Smooth muscle cell (in vitro differentiated cells): ENCODE measurements around the gene NELFA. TPM values are rescaled to one million over a fixed set of nuclear protein-coding genes. Genes with fewer than 3 reads are reported as not detected.

Experiments
- DNase-seq: peaks from one replicate; lab custom pipeline; 2025; ENCODE audit not compliant: unreplicated experiment; lab: John Stamatoyannopoulos, UW
- H2AFZ ChIP-seq: fragments of 200-600 bp; sonication (generic); 2 replicates; pipeline ENCODE4 v1.6.0; 2016; ENCODE audit warnings: antibody characterized with exemption, low read depth, mild to moderate bottlenecking
- H3F3A ChIP-seq: fragments of 200-600 bp; sonication (generic); 2 replicates; pipeline ENCODE4 v1.6.0; 2017; ENCODE audit warnings: antibody characterized with exemption, low read depth
- H3K27ac ChIP-seq: fragments of 200-600 bp; sonication (generic); 2 replicates; pipeline ENCODE4 v1.5.1; 2016; ENCODE audit warnings: low read depth, mild to moderate bottlenecking
- H3K27me3 ChIP-seq: fragments of 200-600 bp; sonication (generic); 2 replicates; pipeline ENCODE4 v1.6.1; 2016; ENCODE audit warnings: low read depth, mild to moderate bottlenecking
- H3K36me3 ChIP-seq: fragments of 200-600 bp; sonication (generic); 2 replicates; pipeline ENCODE4 v1.5.1; 2016; ENCODE audit warnings: low read depth
- H3K4me1 ChIP-seq: fragments of 200-600 bp; sonication (generic); 2 replicates; pipeline ENCODE4 v1.5.1; 2016; ENCODE audit warnings: low read depth
- H3K4me2 ChIP-seq: fragments of 200-600 bp; sonication (generic); 2 replicates; pipeline ENCODE4 v1.6.0; 2016; ENCODE audit warnings: mild to moderate bottlenecking
- H3K4me3 ChIP-seq: fragments of 200-600 bp; sonication (generic); 2 replicates; pipeline ENCODE4 v1.5.1; 2016; ENCODE audit warnings: mild to moderate bottlenecking
- H3K79me2 ChIP-seq: fragments of 200-600 bp; sonication (generic); 2 replicates; pipeline ENCODE4 v1.6.0; 2016; ENCODE audit warnings: low read depth, mild to moderate bottlenecking
- H3K9ac ChIP-seq: fragments of 200-600 bp; sonication (generic); 2 replicates; pipeline ENCODE4 v1.6.0; 2016; ENCODE audit warnings: low read depth
- H3K9me3 ChIP-seq: fragments of 200-600 bp; sonication (generic); replicated peaks from 2 replicates; pipeline ENCODE4 v1.5.1; 2016; ENCODE audit warnings: low read depth
- H4K20me1 ChIP-seq: fragments of 200-600 bp; sonication (generic); 2 replicates; pipeline ENCODE4 v1.6.0; 2016; ENCODE audit warnings: low read depth
- WGBS: methylation state at CpG from one replicate; pipeline ENCODE4 v1.1.7; 2016; ENCODE audit warnings: low lambda C conversion rate; 5-methylcytosine and 5-hydroxymethylcytosine counted together
- polyA plus RNA-seq: library from polyadenylated mRNA; unstranded; fragments of >200 nt; fragmentation: Nextera tagmentation; extraction: Ambion mirVana; gene quantifications from 2 replicates; pipeline ENCODE4 v1.2.1, GENCODE V29; 2016
- total RNA-seq: library from RNA; depleted of rRNA; stranded (reverse); fragments of >200 nt; gene quantifications from 2 replicates; pipeline ENCODE4 v1.2.3, GENCODE V29; 2014
- TF ChIP-seq, protein P1 (sequence below): fragments of 200-600 bp; sonication (generic); IDR thresholded peaks from 2 replicates; pipeline ENCODE4 v1.5.1; 2017; ENCODE audit warnings: borderline replicate concordance, mild to moderate bottlenecking, antibody characterized with exemption; ENCODE audit not compliant: insufficient read depth, poor library complexity, severe bottlenecking

Gene NELFA
- total and polyA plus RNA-seq, 2 experiments from 2014 or later, result 16.3 to 33.7 TPM

DNA sequence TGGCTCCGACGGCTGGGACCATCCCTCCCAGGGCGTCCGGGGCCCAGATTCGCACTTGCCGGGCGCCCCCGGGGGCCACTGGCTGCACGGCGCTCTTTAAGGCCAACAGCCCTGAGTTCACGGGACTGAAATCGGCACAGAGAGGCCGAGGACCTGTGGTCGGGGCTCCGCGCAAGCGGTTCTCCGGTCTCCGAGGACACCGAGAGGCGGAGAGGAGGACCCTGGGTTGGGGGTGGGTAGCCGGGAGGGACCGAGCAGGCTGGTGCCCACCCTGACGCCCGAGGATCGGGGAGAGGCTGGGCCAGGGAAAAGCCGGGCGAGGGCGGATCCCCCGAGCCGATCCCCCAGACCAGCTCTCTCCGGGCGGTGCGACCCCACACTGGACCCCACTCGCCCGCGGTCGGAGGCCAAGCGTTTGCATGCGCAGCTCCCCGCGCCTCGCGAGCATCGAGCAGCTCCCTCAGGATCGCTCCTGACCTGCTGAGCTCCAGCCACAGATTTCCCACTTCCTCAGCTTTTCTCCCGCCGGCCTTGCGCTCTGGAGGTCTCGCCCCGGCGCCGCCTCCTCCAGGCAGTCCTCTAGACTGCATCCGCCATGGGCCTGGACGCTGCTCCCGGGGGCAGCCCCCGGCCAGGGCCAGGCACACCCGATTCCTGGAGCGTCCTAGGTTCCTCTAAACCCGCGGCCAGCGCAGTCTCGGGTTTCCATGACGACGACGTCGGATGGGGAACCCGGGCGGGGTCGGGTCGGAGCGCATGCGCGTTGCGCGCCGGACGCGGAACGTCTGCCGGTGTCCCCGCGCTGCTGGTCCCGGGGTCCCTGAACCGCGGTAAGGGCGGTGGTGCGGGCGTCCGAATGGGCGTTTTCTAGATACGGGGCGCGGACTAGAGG is 32.7 kb upstream of the NELFA start:
- peak overlapping the region; percentile 86 for H3K4me2 ChIP-seq
- H3K9ac ChIP-seq, result no peak overlapping the region
- no peaks in the 10 kb centered on the region for H3F3A ChIP-seq
- peaks cover 9% of the 10 kb centered on the region for H4K20me1 ChIP-seq
- no peaks in the 10 kb centered on the region for H3K36me3 ChIP-seq
- no peak overlapping the region for H3K27ac ChIP-seq
- H3K9me3 ChIP-seq, result no peaks in the 10 kb centered on the region
- H3K4me3 ChIP-seq, result peak overlapping the region; percentile 91
- H3K4me1 ChIP-seq, result peaks cover 6% of the 10 kb centered on the region
- H3K27me3 ChIP-seq, result peaks cover 29% of the 10 kb centered on the region
- TF ChIP-seq, protein P1, sequence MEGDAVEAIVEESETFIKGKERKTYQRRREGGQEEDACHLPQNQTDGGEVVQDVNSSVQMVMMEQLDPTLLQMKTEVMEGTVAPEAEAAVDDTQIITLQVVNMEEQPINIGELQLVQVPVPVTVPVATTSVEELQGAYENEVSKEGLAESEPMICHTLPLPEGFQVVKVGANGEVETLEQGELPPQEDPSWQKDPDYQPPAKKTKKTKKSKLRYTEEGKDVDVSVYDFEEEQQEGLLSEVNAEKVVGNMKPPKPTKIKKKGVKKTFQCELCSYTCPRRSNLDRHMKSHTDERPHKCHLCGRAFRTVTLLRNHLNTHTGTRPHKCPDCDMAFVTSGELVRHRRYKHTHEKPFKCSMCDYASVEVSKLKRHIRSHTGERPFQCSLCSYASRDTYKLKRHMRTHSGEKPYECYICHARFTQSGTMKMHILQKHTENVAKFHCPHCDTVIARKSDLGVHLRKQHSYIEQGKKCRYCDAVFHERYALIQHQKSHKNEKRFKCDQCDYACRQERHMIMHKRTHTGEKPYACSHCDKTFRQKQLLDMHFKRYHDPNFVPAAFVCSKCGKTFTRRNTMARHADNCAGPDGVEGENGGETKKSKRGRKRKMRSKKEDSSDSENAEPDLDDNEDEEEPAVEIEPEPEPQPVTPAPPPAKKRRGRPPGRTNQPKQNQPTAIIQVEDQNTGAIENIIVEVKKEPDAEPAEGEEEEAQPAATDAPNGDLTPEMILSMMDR, result no peak
- peak overlapping the region; percentile 91 for H2AFZ ChIP-seq
- 2% methylated on average over 65 of the region's 94 CpGs for WGBS
- H3K79me2 ChIP-seq, result no peaks in the 10 kb centered on the region
- DNase-seq, result peak; percentile 36

DNA sequence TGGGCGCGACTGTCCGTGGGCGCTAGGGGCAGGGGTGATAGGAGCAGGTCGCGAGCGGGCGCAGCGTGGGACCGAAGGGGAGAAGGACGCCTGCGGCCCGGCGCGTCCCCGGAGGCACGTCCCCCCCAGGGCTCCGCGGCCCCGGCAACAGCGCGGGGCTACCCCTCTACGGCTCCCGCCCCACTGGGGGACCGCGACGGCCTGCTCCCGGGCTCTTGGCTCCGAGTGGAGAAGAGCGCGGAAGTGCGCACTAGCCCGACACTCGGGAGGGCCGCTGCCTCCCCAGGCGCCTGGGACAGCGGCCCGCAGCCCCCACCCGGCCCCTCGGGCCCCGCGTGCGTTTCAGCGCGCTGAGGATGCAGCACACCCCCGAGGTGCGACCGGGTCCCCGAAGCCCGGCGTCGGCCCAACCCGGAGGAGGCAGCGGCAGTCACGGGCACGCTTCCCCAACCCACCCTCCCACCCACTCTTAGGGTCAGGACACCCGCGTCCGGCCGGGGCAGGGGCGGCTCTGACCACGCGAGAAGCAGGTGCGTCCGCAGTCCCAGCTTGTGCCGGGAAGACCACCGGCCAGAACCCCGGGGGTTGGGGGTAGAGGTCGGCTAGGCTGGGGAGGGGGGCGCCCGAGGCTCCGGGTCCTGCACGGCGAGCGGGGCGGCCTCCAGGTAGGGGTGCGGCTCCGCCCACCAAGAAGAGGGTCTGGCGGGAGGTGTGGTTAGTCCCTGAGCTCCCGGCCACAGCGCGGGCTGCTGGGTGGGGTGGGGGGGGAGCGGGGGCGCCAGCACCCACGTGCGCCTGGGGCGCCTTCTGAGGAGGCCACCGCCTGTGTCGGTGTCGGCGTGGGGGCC is 31.8 kb upstream of the NELFA start:
- Histone ChIP-seq H3K4me3 (peak overlapping the region; percentile 91), H3K4me1 (peaks cover 6% of the 10 kb centered on the region), H3K27me3 (peaks cover 32% of the 10 kb centered on the region), H3K9me3 (no peaks in the 10 kb centered on the region), H3K79me2 (no peaks in the 10 kb centered on the region), H3F3A (no peaks in the 10 kb centered on the region), H3K4me2 (peak overlapping the region; percentile 86), H3K36me3 (no peaks in the 10 kb centered on the region), H3K27ac (no peak overlapping the region), H3K9ac (no peak overlapping the region), H2AFZ (no peak overlapping the region), H4K20me1 (peaks cover 9% of the 10 kb centered on the region)
- DNase-seq, result no peak
- TF ChIP-seq, protein P1, result no peak
- WGBS, result 12% methylated on average over 44 of the region's 91 CpGs

DNA sequence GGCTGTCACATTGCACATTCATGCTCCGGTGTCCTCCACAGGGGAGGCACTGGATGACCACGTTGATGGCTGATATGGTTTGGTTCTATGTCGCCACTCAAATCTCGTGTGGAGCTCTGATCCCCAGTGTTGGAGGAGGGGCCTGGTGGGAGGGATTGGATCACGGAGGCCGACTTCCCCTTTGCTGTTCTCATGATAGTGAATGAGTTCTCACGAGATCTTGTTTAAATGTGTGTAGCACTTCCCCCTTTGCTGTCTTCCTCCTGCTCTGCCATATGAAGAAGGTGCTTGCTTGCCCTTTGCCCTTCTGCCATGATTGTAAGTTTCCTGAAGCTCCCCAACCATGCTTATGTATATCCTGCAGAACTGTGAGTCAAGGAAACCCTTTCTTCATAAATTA is 28.1 kb upstream of the NELFA start:
- Histone ChIP-seq H3K27ac (no peak overlapping the region), H3K79me2 (no peaks in the 10 kb centered on the region), H3K9me3 (no peaks in the 10 kb centered on the region), H2AFZ (no peak overlapping the region), H3K4me1 (peaks cover 6% of the 10 kb centered on the region), H3K36me3 (no peaks in the 10 kb centered on the region), H3K4me3 (no peak overlapping the region), H3F3A (no peaks in the 10 kb centered on the region), H3K4me2 (no peak overlapping the region), H3K9ac (no peak overlapping the region), H3K27me3 (peaks cover 32% of the 10 kb centered on the region), H4K20me1 (no peaks in the 10 kb centered on the region)
- WGBS, result 70% methylated on average over 7 of the region's 7 CpGs
- TF ChIP-seq, protein P1, result no peak
- DNase-seq, result no peak
